Measurements from ENCODE around the gene PILRA.
"Not testable (repeated sequence)": the region's sequence is repeated elsewhere in the genome, so short reads cannot be mapped to it uniquely, and the experiment has no call there.

PILRA gene

DNA sequence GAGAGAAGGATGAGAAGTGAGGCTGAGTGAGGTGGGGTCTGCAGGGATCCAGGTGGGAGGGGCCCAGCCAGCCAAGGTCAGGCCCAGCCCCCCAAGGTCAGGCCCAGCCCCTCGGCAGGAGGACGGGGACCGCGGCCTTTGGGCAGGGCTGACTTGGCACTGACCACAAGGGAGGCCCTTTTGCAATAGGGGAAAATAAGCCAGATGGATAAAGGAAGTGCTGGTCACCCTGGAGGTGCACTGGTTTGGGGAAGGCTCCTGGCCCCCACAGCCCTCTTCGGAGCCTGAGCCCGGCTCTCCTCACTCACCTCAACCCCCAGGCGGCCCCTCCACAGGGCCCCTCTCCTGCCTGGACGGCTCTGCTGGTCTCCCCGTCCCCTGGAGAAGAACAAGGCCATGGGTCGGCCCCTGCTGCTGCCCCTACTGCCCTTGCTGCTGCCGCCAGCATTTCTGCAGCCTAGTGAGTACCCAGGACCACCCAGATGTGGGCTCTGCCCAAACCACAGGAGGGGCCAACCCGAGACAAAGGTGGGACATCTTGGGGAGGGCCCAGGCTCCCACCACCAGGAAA is at the start of gene PILRA:
PILRA (plus strand) TSS at position 227 of the 571 bp plus-strand sequence; CDS start at position 397, 170 bp downstream.
- no peak for DNase-seq

DNA sequence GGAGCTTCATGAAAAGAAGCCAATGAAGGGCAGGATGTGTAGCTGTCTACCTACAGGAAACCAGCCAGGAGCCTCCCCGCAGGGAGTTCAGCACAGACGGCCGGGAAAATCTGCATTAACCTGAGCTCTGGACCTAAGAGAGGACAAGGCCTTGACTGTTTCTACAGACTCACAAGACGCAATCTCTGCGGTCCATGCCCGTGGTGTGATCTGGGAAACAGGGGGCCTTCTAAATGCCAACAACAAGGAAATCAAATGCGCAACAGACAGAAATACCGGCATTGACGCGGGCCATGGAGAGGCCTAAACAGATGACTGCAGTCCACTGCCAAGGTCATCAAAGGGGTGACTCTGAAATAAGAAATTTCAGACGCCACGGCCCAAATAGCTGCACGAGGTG is 49.1 kb upstream of the PILRA start:
- DNase-seq: not testable (repeated sequence)

DNA sequence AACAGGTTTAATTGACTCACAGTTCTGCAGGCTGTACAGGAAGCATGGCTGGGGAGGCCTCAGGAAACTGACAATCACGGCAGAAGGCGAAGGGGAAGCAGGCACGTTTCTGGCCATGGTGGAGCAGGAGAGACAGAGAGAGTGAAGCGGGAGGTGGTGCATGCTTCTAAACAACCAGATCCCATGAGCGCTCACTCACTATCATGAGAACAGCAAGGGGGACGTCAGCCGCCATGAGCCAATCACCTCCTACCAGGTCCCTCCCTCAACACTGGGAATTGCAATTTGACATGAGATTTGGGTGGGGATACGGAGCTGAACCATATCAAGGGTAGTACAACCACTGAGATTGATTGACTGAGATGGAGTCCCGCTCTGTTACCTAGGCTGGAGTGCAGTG is 47.6 kb upstream of the PILRA start:
- DNase-seq: not testable (repeated sequence)

DNA sequence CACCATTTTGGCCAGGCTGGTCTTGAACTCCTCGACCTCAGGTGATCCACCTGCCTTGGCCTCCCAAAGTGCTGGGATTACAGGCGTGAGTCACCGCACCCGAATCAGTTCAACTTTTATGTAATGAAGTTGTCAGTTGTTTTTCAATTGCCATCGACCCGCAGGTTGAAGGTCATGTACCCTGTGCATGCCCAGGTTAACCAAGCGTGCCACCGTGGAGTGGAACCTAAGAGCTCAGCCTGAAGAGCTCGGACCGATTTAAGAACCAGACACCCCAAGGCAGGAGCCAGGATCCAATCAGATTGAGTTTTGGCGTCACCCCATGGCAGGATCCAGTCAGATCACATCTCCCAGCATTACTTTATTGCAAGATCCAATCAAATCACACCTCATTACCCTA is 46.4 kb upstream of the PILRA start:
- DNase-seq: not testable (repeated sequence)

DNA sequence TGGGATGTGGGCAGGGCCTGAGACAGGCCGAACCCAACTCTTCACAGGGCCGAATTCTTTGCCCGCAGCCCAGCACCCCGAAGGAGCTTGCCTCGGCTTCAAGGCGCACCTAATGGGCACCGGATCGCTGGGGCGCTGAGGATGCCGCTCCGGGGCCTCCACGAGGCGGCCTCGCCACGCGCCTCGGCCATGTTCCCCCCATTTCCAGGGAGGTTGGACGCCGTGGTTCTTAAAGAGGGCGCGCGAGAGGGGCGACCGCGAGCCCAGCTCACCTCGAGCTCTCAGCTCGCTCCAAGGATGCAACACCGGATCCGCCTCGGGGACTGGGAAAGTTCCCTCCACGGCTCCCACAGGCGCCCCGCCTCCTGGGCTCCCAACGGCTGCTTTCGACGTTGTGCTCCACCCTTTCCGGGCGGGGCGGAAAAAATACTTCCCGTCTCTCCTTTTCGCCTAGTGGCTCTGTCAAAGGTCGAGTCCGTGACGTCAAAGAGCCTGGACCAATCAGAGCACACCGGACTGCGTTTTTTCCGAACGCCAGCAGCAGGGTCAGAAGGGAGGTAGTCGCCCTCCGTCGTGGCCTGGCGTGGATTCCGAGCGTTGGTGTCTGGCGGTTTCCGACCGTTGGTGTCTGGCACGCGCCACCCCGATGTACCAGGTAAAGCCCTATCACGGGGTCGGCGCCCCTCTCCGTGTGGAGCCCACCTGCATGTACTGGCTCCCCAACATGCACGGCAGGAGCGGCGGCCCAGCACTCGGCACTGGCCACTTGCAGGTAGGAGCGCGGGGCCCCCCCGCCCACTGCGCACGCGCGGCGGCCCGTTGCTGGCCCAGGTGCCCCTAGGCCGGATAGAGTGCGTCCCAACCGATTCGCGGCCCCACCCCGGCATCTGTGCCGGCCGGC is 37.5 kb upstream of the PILRA start:
- peak; percentile 94 for DNase-seq

DNA sequence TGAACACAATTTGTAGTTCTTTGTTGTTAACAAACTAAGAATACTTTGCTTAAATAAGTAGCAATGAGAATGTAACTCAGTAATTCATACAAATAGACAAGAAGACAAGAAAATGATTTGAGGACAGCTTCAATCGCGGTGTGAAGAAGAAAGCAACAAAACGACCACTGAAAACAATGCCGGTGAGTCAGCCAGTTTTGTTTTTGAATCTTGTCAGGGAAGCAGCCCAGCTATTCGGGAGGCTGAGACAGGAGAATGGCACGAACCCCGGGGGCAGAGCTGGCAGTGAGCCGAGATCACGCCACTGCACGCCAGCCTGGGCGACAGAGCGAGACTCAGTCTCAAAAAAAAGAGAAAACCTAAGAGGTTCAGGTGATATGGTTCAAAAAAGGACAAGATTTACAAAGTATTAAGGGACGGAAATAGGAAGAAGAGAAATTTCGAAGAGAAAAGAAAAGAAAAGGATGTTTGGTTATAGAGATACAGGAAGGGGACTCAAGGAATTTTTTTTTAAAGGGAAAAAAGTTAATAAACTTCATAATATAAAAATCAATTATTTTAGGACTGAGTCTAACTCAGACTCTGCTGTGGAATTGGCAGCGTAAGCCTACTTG is 35.1 kb upstream of the PILRA start:
- DNase-seq: not testable (repeated sequence)

DNA sequence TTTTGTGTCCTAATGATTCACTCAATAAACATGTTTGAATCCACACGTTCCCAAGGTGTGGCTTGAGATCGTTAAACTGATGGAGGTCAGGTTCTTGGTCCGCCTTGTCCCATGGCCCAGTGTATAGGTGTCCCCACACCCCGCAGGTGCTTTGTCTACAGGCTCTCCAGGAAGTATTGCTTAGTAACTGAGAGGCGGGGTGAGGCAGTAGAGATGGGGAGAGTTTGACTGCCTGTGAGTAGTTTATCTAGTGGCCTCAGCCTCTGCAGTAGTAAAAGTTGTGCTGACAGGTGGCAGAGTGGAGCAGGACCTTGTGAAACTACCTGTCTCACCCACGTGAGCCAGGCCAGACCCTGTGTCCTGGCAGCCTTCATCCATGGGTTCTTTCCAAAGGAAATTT is 32.0 kb upstream of the PILRA start:
- not testable (repeated sequence) for DNase-seq

DNA sequence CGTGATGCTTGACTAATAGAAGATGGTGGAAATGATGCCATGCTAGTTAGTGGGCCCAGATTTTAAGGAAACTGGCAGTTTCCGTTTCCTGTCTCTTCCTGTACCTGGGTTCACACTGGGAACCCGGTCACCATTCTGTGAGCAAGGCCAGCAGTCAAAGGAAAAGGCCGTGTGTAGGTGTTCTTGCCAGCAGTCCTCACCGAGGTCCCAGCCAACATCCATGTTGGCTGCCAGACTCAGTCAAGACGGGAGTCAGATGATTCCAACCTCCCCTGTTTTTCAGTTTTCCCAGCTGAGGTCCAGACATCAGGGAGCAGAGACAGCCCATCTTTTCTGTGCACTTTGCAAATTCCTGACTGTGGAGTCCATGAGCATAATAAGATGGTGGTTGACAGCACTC is 30.5 kb upstream of the PILRA start:
- no peak for DNase-seq

DNA sequence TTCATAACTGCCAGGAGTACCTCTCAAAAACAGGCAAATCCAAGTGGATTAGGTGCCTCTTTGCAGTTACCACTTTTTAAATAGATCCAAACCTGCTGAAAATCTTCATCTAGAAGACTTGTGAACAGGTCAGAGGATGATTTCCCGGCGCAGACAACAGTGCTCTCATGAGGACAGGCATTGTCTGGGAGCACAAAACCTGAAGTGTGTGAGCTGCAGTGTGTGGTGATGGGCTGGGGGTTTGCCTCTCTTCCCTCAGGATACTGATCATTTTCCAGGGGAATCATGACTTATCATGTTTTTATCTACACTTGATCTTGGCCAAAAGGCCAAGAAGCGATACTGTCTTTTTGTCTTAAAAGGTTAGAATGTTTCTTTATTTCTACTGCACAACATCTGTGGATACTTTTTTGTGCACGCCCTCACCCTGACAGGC is 29.1 kb upstream of the PILRA start:
- DNase-seq: not testable (repeated sequence)

DNA sequence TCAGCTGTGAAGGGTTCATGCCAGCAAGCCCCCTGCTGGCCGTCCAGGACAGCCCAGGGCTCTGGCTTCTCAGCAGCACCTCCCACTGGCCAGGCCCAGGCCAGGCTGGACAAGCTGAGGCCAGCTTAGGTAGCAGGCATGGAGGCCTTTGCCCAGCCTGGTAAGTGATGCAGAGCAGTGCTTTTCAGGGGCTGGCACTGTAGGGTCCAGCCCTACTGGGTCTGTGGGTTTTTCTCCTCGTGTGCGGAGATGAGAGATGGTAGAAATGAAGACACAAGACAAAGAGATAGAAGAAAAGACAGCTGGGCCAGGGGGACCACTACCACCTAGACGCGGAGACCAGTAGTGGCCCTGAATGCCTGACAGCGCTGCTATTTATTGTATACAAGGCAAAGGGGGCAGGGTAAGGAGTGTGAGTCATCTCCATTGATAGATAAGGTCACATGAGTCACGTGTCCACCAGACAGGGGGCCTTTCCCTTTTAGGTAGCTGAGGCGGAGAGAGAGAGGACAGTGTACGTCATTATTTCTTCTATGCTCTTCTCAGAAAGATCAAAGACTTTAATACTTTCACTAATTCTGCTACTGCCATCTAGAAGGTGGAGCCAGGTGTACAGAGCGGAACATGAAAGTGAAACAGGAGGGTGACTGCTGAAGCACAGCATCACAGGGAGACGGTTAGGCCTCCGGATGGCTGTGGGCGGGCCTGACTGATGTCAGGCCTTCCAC is 28.6 kb upstream of the PILRA start:
- peak; percentile 57 for DNase-seq

DNA sequence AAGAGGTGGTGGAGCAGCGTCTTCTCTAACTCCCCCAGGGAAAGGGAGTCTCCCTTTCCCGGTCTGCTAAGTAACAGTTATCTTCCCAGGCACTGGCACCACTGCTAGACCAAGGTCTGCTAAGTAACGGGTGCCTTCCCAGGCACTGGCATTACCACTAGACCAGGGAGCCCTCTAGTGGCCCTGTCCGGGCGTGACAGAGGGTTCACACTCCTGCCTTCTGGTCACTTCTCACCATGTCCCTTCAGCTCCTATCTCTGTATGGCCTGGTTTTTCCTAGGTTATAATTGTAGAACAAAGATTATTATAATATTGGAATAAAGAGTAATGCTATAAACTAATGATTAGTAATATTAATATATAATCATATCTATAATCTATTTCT is 28.0 kb upstream of the PILRA start:
- DNase-seq: peak; percentile 51

DNA sequence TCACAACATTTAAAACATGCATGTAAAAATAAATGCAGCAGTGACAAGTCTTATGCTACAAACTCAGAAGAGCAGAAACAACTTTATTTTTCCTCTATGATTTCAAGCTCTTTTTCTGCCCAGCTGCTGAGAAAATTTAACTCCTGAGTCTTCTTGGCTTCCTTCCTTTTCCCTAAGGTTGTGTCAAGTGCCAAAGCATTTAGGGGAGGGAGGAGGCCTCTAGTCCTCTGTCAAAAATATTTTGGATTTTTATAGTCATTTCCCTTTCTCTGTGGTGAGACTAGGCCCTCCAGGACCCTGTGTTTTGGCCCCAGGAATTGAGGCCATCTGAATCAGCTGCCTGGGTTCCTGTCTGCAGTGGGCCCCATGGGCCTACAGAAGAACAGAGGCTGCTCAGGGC is 26.4 kb upstream of the PILRA start:
- DNase-seq: no peak

DNA sequence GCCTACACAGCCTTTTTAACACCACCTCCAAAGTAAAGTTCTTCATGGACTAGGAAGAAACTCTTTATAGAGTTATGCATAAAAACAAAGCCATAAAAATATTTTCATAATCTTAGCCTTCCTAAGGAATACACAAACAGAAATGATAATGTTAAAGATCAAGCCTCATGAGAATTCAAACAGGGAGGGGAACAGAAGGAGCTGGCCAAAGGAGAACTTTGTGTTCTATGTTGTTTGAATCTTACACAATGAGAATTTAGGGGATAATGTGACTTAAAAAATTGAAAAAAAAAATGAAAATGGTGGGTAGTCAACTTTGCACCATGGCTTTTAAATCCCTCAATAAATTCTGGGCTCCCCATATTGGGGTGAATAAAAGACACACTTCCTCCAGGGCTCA is 24.5 kb upstream of the PILRA start:
- DNase-seq: no peak

DNA sequence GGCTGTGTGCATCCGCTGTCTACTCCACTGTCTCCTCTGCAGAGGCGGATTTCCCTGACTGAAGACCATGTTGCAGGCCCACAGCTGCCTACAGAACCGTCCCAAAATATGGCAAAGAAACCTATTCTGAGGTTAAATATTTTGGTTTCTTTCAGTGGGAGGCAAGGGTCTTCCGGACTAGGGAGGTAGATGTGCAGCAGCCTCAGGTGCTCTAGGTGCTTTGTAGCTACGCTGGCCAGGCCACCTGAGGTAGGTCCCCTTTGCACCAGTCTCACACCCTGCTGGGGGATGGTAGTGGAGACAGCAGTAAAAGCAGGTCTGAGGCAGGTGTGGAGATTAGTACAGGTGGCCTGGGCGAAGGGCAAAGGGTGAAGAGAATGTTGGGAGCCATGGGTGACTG is 23.5 kb upstream of the PILRA start:
- DNase-seq: no peak

DNA sequence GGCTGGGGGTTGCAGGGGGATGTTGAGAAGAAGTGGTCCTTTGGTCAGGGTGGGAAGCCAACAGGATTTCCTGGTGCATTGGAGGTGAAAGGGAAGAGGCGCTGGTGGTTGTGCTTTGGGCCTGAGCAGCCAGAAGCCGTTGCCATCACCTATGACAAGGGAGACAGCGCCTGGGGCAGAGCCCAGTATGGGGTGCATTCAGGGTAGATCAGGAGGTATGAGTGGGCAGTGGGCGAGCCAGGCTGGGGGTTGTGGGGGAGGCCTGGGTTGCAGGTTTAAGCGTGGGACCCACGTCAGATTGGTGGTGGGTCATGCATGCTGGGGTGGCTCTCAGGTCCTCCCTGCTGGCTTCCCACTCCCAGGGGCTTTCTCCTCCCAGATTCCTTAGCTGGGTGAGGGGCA is 21.6 kb upstream of the PILRA start:
- no peak for DNase-seq

DNA sequence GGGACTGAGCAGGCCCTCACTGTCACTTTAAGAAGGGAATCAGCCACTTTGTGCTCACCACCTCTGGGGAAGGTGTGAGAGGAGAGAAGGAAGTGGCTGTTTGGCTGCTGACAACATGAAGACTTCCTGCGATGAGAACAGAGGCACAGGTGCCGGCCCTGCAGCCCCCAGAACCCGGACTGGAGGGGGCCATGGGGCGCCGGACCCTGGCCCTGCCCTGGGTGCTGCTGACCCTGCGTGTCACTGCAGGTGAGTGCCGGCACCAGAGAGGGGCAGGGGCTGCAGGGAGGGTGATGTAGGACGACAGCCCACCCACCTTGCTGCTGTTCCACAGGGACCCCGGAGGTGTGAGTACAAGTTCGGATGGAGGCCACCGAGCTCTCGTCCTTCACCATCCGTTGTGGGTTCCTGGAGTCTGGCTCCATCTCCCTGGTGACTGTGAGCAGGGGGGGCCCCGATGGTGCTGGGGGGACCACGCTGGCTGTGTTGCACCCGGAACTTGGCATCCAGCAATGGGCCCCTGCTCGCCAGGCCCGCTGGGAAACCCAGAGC is 21.0 kb upstream of the PILRA start:
- not testable (repeated sequence) for DNase-seq

DNA sequence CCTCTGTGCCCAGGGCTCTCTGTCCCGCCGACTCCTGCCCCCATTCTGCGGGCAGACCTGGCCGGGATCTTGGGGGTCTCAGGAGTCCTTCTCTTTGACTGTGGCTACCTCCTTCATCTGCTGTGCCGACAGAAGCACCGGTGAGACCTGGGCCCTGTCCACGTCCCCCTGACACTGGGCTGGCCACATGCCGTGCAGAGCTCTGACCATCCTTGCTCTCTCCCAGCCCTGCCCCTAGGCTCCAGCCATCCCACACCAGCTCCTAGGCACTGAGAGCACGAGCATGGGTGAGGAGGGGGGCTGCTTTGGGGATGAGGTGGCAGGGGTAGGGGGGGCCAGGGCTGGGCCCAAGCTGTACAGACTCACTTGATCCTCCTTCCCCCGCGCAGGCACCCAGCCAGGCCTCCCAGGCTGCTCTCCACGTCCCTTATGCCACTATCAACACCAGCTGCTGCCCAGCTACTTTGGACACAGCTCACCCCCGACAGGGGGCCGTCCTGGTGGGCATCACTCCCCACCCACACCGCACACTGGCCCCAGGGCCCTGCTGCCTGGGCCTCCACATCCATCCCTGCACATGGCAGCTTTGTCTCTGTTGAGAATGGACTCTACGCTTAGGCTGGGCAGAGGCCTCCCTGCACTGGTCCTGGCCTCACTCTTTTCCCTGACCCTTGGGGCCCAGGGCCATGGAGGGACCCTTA is 20.2 kb upstream of the PILRA start:
- DNase-seq: no peak

DNA sequence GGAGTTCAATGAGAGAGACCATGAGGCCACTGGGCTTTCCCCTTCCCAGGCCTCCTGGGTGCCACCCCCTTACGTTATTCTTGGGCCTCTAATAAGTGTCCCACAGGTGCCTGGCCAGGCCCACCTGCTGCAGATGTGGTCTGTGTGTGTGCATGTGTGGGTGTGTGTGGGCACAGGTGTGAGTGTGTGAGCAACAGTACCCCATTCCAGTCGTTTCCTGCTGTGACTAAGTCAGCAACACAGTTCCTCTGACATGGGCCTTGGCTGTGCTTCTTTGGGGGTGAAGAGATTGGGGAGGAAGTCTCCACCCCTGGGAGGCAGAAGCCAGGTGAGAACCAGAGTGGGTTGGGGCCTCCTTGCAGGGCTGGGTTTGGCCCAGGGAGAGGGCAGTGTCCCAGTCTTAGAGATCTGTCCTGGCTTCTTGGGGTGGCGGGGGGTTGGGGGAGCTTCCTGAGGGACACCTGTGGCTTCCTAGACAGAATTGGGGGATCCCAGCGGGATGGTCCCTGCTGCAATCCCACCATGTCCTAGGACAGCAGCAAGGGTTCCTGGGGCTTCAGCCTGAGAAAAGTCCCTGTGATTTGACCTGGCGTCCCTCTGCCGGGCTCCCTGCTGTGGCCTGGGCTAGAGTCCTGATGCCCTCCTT is 19.5 kb upstream of the PILRA start:
- no peak for DNase-seq

DNA sequence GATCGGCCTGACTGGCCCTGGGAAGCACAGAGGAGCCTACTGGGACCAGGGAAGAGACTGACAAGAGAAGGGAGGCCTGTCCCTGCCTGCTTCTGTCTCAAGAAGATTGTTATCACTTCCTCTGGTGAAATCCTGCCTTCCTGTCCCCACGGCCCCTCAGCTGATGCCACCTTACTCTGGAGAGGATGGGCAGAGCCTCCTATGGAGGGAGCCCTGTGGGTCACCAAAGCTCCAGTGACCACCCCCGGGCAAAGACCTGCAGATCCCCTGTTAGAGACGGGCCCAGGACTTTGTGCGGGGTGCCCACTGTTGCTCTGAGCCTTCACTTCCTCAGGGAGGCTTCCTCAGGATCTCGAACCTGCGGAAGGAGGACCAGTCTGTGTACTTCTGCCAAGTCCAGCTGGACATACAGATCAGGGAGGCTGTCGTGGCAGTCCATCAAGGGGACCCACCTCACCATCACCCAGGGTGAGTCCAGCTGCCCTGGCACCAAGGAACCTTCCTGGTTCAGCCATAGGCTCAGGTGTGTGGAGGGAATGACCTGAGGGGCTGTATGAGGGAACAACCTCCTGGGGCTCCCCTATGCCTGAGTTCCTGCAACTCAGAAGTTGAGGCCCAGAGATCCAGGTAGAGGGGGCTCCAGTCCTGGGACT is 16.7 kb upstream of the PILRA start:
- no peak for DNase-seq

DNA sequence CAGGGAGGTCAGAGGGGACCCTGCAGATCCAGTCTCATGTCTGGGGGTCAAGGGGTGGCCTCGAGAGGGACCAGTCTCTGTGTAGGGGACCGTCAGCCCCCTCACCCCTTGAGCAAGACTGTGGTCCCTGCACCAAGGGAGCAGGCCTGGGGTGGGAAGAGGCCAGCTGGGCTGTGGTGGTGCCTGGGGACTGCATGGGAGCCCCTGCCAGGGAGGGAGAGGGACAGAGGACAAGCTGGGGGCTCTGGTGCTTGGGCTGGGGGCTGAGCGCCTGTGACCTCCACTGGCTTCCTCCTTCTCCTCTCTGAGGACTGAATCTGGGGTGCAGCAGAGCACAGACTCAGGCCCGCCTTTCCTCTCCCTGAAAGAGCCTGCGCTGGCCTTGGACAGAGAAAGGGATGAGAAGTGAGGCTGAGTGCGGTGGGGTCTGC is 16.1 kb upstream of the PILRA start:
- DNase-seq: no peak
